H1 (cell line): ENCODE results near the gene BARHL1. TPM values are rescaled to one million over a fixed set of nuclear protein-coding genes. Genes with fewer than 3 reads are reported as not detected.

Experiments used
- CTCF ChIA-PET: fragments of 300-600 bp; sonication (Branson Sonifier 250); formaldehyde crosslinking; loops from one replicate; lab custom pipeline; 2021; ENCODE audit not compliant: partially characterized antibody; lab: Charles Lee
- POLR2A ChIA-PET: fragments of 300-600 bp; sonication (Branson Sonifier 250); formaldehyde crosslinking; loops from one replicate; lab custom pipeline; 2021; ENCODE audit warnings: inconsistent platforms; ENCODE audit not compliant: partially characterized antibody; lab: Charles Lee
- DNase-seq, 2 experiments: peaks; one replicate each; pipeline versions ENCODE4 v3.0.0 to v3.0.0-alpha.2; 2010 to 2022; ENCODE audit warnings: low spot score in 2 of 2, low read depth in 1 of 2, mixed read lengths in 1 of 2
- FAIRE-seq: peaks from 2 replicates; lab custom pipeline; 2011; peaks lifted over from hg19 to GRCh38; lab: Jason Lieb, UNC
- H2AFZ ChIP-seq: 2 replicates; pipeline ENCODE4 v1.8.1; 2012; ENCODE audit warnings: low read length, inconsistent platforms
- H2AK5ac ChIP-seq: 2 replicates; pipeline ENCODE4 v1.6.1; 2013; ENCODE audit warnings: low read depth, low read length
- H2BK120ac ChIP-seq: replicated peaks from 2 replicates; pipeline ENCODE3; 2013; ENCODE audit warnings: low read depth, low read length, inconsistent platforms
- H2BK12ac ChIP-seq: 2 replicates; pipeline ENCODE4 v1.6.1; 2013; ENCODE audit warnings: low read depth, low read length
- H2BK15ac ChIP-seq: 2 replicates; pipeline ENCODE4 v1.6.1; 2013; ENCODE audit warnings: low read length
- H2BK20ac ChIP-seq: 2 replicates; pipeline ENCODE4 v1.6.1; 2013; ENCODE audit warnings: low read length
- H2BK5ac ChIP-seq: 2 replicates; pipeline ENCODE4 v1.6.1; 2013; ENCODE audit warnings: low read depth, low read length
- H3K14ac ChIP-seq: 2 replicates; pipeline ENCODE4 v1.6.1; 2013; ENCODE audit warnings: inconsistent platforms; ENCODE audit not compliant: insufficient read length
- H3K18ac ChIP-seq: 2 replicates; pipeline ENCODE4 v1.6.1; 2013; ENCODE audit warnings: low read length; ENCODE audit errors: extremely low read depth
- H3K23ac ChIP-seq: 2 replicates; pipeline ENCODE4 v1.6.1; 2013; ENCODE audit warnings: inconsistent platforms; ENCODE audit not compliant: insufficient read length
- H3K23me2 ChIP-seq: 2 replicates; pipeline ENCODE4 v1.6.1; 2013; ENCODE audit warnings: low read depth, low read length
- H3K27ac ChIP-seq: 2 replicates; pipeline ENCODE4 v1.6.1; 2011; ENCODE audit warnings: low read depth, low read length, inconsistent platforms
- H3K27me3 ChIP-seq, 4 experiments: replicated peaks in 1 of 4; 1 replicate in 1 of 4; 2 replicates in 3 of 4; pipeline versions ENCODE4 v1.6.1 to v1.8.1; 2011 to 2013; ENCODE audit warnings: low read length in 3 of 4, mild to moderate bottlenecking in 3 of 4, inconsistent platforms in 2 of 4, mixed read lengths in 2 of 4, moderate library complexity in 1 of 4; ENCODE audit not compliant: control insufficient read depth in 3 of 4, insufficient read depth in 3 of 4; ENCODE audit errors: extremely low read depth in 1 of 4
- H3K36me3 ChIP-seq, 4 experiments: 2 replicates each; pipeline versions ENCODE4 v1.6.1 to v1.8.1; 2011 to 2013; ENCODE audit warnings: mild to moderate bottlenecking in 4 of 4, low read length in 3 of 4, moderate library complexity in 2 of 4, control low read depth in 1 of 4, inconsistent platforms in 1 of 4; ENCODE audit not compliant: insufficient read depth in 4 of 4, control insufficient read depth in 2 of 4
- H3K4ac ChIP-seq: replicated peaks from 2 replicates; pipeline ENCODE3; 2013; ENCODE audit warnings: low read length, low read depth, mixed read lengths, inconsistent platforms; ENCODE audit not compliant: insufficient read length
- H3K4me1 ChIP-seq, 4 experiments: replicated peaks in 1 of 4; 1 replicate in 1 of 4; 2 replicates in 3 of 4; pipeline versions ENCODE4 v1.6.1 to v1.8.1; 2011 to 2013; ENCODE audit warnings: low read length in 3 of 4, inconsistent platforms in 2 of 4, mixed read lengths in 1 of 4; ENCODE audit not compliant: insufficient read depth in 4 of 4, control insufficient read depth in 3 of 4
- H3K4me2 ChIP-seq, 2 experiments: 2 replicates each; pipeline versions ENCODE4 v1.6.1 to v1.8.1; 2011 to 2013; ENCODE audit warnings: low read depth in 2 of 2, low read length in 2 of 2, control low read depth in 1 of 2, inconsistent platforms in 1 of 2, mild to moderate bottlenecking in 1 of 2; ENCODE audit not compliant: insufficient read depth in 1 of 2
- H3K4me3 ChIP-seq, 4 experiments: fragments of 200-600, 300-600 bp in 1 of 4; sonication (generic), shearing (Covaris generic), sonication (Bioruptor Twin) in 1 of 4; 2 replicates each; pipeline versions ENCODE4 v1.5.1 to v1.8.1; 2011 to 2016; ENCODE audit warnings: low read length in 4 of 4, low read depth in 3 of 4, control low read depth in 2 of 4, inconsistent platforms in 2 of 4, mild to moderate bottlenecking in 2 of 4, mixed read lengths in 1 of 4, moderate library complexity in 1 of 4; ENCODE audit not compliant: insufficient read depth in 2 of 4; ENCODE audit errors: extremely low read depth in 1 of 4
- H3K56ac ChIP-seq: replicated peaks from 2 replicates; pipeline ENCODE3; 2013; ENCODE audit warnings: low read depth, mild to moderate bottlenecking, mixed read lengths, low read length, inconsistent platforms; ENCODE audit not compliant: insufficient read length
- H3K79me1 ChIP-seq: 2 replicates; pipeline ENCODE4 v1.6.1; 2013; ENCODE audit warnings: low read depth, low read length, control low read depth
- H3K79me2 ChIP-seq, 2 experiments: 2 replicates each; pipeline versions ENCODE4 v1.6.1 to v1.8.1; 2012 to 2013; ENCODE audit warnings: low read length in 2 of 2, mild to moderate bottlenecking in 2 of 2, inconsistent platforms in 1 of 2; ENCODE audit not compliant: insufficient read depth in 2 of 2, control insufficient read depth in 1 of 2
- H3K9ac ChIP-seq, 4 experiments: replicated peaks in 1 of 4; 1 replicate in 1 of 4; 2 replicates in 3 of 4; pipeline versions ENCODE4 v1.6.1 to v1.8.1; 2011 to 2013; ENCODE audit warnings: low read depth in 3 of 4, low read length in 3 of 4, control low read depth in 2 of 4, mild to moderate bottlenecking in 2 of 4, moderate library complexity in 2 of 4, inconsistent platforms in 1 of 4; ENCODE audit errors: extremely low read depth in 1 of 4
- H3K9me3 ChIP-seq, 2 experiments: 2 replicates each; pipeline versions ENCODE4 v1.6.1 to v1.8.1; 2012 to 2013; ENCODE audit warnings: mild to moderate bottlenecking in 2 of 2, moderate library complexity in 2 of 2, control low read depth in 1 of 2, inconsistent platforms in 1 of 2, low read depth in 1 of 2, low read length in 1 of 2, mixed read lengths in 1 of 2; ENCODE audit not compliant: insufficient read depth in 2 of 2
- H4K20me1 ChIP-seq, 2 experiments: replicated peaks in 1 of 2; 2 replicates each; pipeline versions ENCODE3 to v1.8.1; 2011 to 2013; ENCODE audit warnings: inconsistent platforms in 2 of 2, low read length in 2 of 2, mild to moderate bottlenecking in 1 of 2; ENCODE audit not compliant: insufficient read depth in 2 of 2, control insufficient read depth in 1 of 2
- H4K5ac ChIP-seq: 2 replicates; pipeline ENCODE4 v1.6.1; 2013; ENCODE audit warnings: low read length, low read depth, mixed read lengths, inconsistent platforms; ENCODE audit not compliant: insufficient read length
- H4K8ac ChIP-seq: 2 replicates; pipeline ENCODE4 v1.8.0; 2013; ENCODE audit warnings: mild to moderate bottlenecking, moderate library complexity, low read length, inconsistent platforms; ENCODE audit not compliant: insufficient read depth; ENCODE audit errors: extremely low read depth
- H4K91ac ChIP-seq: replicated peaks from 2 replicates; pipeline ENCODE3; 2013; ENCODE audit warnings: low read length, mixed read lengths, inconsistent platforms; ENCODE audit not compliant: insufficient read length
- KDM1A ChIP-seq: fragments of 200-600, 300-600 bp; sonication (generic); IDR thresholded peaks from 2 replicates; pipeline ENCODE4 v1.7.1; 2016; ENCODE audit warnings: mild to moderate bottlenecking, low read length, borderline replicate concordance
- RFX5 ChIP-seq: IDR thresholded peaks from 2 replicates; pipeline ENCODE4 v1.6.1; 2011; ENCODE audit warnings: low read depth, low read length, improper control_type of control experiment, borderline replicate concordance
- WGBS, 2 experiments: shearing (Covaris generic) in 1 of 2; methylation state at CpG; one replicate each; pipeline versions ENCODE4 v1.1.6 to v1.1.7; 2013 to 2015; ENCODE audit warnings: low lambda C conversion rate in 2 of 2, mixed read lengths in 2 of 2, inconsistent platforms in 1 of 2, low coverage in 1 of 2, missing lambda C conversion rate in 1 of 2; ENCODE audit not compliant: insufficient replicate concordance in 2 of 2, insufficient coverage in 1 of 2, insufficient read length in 1 of 2; ENCODE audit errors: extremely low coverage in 1 of 2, missing lambda C conversion rate in 1 of 2; 5-methylcytosine and 5-hydroxymethylcytosine counted together
- polyA plus RNA-seq, 7 experiments: library from polyadenylated mRNA; depleted of rRNA in 3 of 7; stranded (reverse) in 5 of 7; unstranded in 2 of 7; fragments of >200 nt in 5 of 7; fragments of 200-250 nt in 2 of 7; gene quantifications; 1 replicate in 5 of 7; 2 replicates in 1 of 7; 4 replicates in 1 of 7; pipeline versions ENCODE4 v1.2.1 to v1.2.3, GENCODE V29; 2011 to 2013; ENCODE audit warnings: missing spikeins in 2 of 7, mixed read lengths in 2 of 7
- total RNA-seq: library from RNA; stranded (reverse); fragmentation: NEBNext Ultra II Directional; extraction: Animal tissue kit (Norgen Biotek cat#: 25700); gene quantifications from 2 replicates; pipeline ENCODE4 v1.2.1, GENCODE V29; 2021

BARHL1 gene
- total and polyA plus RNA-seq, 2 of the 8 experiments (the other 6 are each of a cell fraction or from before 2014, with no cell fraction given), result not detected

DNA sequence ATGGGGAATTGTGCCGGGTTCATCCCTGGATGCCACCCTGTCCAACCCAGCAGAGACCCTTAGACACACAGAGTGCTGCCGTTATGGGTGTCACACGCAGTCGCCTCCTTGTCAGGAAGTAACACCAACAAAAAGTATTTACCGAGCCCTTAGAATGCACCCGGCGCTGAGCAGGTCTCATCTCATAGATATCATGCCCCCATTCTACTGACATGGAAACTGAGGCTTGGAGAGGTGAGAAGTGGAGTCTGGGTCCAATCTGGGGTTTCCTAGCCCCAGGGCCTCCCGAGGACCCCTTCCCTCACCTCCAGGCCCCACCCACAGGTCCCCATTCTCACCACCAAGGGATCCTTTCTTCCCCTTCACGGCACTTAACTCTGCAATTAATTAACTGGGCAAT lies 36.8 kb upstream of the BARHL1 start:
- no peak overlapping the region for H2BK120ac ChIP-seq
- no peak overlapping the region for H3K18ac ChIP-seq
- 0 out of 2 replicates have a peak, but pooled peaks have one; percentile 22 for TF ChIP-seq KDM1A
- no peak for TF ChIP-seq RFX5
- no peak overlapping the region for H4K8ac ChIP-seq
- H2BK5ac ChIP-seq, result no peak overlapping the region
- H3K4me1 ChIP-seq, result peaks cover 0 to 4% (median 4%) of the 10 kb centered on the region in 4 experiments; a peak in 4 of 7 replicates
- H2BK15ac ChIP-seq, result no peak overlapping the region
- CTCF ChIA-PET, result interaction anchor here (1.0 to 5.7 kb wide), 12 partner anchors 8 to 133 kb away, joined by 3 to 66 read pairs (median 10); no protein-coding TSS in a partner anchor
- no peak overlapping the region for H2BK12ac ChIP-seq
- H2AK5ac ChIP-seq, result no peak overlapping the region
- no peak overlapping the region for H3K4ac ChIP-seq
- no peaks in the 10 kb centered on the region for H3K36me3 ChIP-seq
- H4K91ac ChIP-seq, result no peak overlapping the region
- no peak overlapping the region for H2AFZ ChIP-seq
- H3K23ac ChIP-seq, result no peak overlapping the region
- no peaks in the 10 kb centered on the region for H3K9me3 ChIP-seq
- no peak overlapping the region for H3K56ac ChIP-seq
- H2BK20ac ChIP-seq, result no peak overlapping the region
- H3K27me3 ChIP-seq, result no peaks in the 10 kb centered on the region; a peak in 1 of 7 replicates
- H3K4me2 ChIP-seq, result peak overlapping the region; percentile 68 to 86; a peak in 3 of 4 replicates
- no peak overlapping the region for H3K27ac ChIP-seq
- H3K9ac ChIP-seq, result no peak overlapping the region
- FAIRE-seq, result no peak
- POLR2A ChIA-PET, result no interaction called here
- no peaks in the 10 kb centered on the region for H4K20me1 ChIP-seq
- H3K79me1 ChIP-seq, result no peaks in the 10 kb centered on the region
- H3K23me2 ChIP-seq, result peaks cover 4% of the 10 kb centered on the region; the same call in 1 of the 2 replicates
- no peak for DNase-seq
- no peak overlapping the region for H3K14ac ChIP-seq
- H3K4me3 ChIP-seq, result no peak overlapping the region; a peak in 1 of 8 replicates
- no peaks in the 10 kb centered on the region for H3K79me2 ChIP-seq
- no peak overlapping the region for H4K5ac ChIP-seq
- 93% methylated on average over 9 of the region's 9 CpGs; no CpG with 5 or more reads in 1 of the 2 experiments for WGBS, 2 experiments
